ENCODE measurements around the gene TAF8.

TAF8 gene

DNA sequence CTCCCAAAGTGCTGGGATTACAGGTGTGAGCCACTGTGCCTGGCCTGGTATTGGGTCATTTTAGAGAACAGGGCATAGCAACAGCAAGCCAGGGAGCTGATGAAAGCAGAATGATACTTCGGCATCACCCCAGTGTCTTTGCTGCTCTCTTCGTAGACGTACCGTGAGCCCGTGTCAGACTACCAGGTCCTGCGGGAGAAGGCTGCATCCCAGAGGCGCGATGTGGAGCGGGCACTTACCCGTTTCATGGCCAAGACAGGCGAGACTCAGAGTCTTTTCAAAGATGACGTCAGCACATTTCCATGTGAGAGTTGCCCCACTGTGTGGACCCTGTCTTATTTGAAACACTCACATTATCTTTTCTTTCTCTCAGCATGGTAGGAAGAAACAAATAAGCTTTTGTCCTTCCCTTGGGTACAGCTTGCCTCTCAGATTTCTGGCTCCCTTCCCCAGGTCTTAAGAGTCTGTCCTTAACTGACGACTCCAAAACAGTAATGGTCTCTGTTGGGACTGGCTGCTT is 15.9 kb downstream of the TAF8 start:
- no peak for DNase-seq

DNA sequence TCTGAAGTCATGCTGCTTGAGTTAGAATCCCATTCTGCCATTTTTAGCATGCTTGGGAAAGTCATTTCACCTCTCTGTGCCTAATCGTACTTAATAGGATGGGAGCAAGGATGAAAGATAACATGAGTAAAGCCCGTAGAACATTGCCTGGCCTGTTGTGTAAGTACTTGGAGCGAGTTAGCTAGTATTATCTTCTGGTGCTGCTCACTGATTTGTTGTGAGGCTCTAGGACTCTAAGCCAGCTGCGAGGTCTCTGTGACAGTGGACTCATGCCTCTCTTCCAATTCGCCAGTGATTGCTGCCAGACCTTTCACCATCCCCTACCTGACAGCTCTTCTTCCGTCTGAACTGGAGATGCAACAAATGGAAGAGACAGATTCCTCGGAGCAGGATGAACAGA is 17.8 kb downstream of the TAF8 start:
- DNase-seq, result no peak

DNA sequence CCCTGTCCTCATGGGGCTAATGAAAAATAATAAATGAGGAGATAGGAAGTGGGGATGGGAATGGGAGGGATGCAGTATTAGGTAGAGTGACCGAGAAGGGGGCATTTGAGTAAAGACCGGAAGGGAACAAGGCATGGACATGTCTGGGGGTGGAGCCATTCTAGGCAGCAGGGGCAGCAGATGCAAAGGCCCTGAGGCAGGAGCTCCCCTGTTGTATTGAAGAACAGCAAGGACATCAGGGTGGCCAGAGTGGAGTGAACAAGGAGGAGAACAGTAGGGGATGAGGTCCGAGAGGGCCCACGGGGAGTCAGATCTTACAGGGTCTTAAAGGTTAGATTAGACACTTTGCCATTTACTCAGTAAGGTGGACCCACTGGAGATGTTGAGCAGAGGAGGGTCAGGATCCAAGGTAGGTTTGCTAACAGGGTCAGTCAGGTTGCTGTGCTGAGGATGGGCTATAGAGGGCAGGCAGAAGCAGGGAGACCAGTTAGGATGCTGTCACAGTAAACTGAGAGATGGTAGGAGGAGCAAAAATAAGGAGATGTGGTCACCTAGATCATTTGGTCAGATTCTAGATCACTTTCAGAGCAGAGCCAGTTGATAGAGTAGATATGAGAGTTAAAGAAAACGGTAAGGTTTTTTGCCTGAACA is 18.7 kb downstream of the TAF8 start:
- DNase-seq, result no peak

DNA sequence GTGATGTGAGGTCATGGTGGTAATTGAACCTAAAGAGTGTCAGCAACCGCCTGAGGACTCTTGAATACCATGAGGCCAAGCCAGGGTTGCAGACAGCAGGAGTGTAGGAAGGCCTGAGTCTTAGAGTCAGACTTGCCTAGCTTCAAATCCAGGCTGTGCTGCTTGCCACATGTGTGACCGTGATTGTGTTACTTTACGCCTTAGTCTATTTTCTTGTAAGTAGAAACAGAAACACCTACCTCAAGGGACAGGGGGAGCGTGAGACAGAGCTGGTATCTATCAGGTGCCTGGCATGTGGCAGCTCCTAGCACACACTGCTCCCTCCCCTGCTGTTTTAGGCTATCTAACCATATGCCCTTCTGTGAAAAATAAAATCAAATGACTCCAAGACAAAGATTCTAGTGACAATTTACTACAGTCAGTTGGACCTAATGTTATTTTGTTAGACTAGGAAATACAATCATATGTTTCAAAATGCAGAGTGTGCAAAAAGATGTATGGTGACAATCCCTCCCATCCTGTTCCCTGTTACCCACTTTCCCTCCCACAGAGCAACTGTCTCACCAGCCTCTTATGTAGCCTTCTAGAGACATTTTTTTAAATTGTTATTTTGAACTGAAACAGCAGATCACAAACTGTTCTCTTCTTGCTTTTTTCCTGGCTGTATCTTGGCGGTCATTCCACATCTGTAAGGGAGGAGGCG is 21.7 kb downstream of the TAF8 start:
- no peak for DNase-seq

DNA sequence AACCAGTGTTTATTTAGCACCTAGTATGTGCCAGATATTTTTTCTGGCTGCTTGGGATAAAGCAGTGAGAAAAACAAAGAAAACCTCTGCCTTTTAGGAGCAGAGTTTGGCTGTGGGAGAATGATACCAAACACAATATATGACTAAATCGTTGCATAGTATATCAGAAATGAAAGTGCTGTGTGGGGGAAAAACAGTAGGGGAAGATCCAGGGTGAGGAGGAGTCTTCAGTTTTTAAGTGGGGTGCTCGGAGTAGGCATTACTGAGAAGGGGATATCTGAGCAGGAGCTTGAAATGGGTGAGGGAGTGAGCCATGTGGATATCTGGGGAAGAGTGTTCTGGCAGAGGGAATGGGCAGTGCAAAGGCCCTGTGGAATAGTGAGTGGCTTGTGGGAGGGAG is 23.0 kb downstream of the TAF8 start:
- no peak for DNase-seq

DNA sequence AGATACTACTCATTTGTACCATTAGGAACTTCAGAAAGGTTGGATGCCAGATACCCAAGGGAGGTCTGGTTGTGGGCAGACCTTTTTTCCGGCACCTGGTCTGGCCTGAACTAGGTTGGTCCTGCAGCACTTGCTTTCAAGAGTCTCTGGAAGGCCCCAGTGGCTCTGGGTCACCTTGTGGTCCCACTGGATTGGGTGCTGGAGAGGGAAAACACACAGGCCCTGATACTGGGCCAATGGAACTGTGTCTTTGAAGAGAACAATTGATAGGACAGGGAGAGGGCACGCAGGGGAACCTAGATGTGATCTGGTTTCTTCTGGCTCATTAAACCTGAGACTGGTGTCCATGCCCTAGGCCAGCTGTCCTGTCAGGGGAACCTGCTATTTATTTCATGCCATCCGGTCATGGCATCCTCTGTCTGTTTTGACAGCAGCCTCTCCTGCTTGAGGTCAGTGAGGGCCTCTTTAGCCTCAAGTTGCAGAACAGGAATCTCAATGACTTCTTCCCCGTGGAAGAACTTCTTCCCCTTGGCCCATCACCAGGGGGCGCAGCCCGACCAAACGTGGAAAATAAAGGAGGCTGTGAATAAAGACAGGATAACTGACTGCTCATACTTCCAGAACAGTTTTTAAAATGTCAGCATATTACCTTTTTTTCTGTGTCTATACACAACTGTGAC is 25.0 kb downstream of the TAF8 start:
- peak; percentile 86 for DNase-seq

DNA sequence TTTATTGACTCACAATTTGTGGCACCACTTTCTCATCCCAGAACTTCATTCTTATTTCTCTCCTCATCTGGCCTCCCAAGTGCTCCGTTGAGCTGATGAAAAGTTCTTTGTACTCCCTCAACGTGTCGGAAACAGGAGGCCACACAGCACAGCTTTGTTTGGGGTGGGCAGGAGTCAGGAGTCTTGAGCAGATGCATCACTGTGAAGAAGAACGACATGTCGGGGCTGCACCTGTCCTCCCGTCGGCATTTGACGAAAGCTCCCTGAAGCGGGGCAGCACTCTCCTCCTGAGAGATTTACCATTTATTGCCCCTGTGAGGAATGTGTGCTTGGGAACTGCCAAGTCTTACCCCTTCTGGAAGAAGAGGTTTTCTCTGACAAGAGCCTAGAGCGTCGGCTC is 28.1 kb downstream of the TAF8 start:
- DNase-seq, result no peak

DNA sequence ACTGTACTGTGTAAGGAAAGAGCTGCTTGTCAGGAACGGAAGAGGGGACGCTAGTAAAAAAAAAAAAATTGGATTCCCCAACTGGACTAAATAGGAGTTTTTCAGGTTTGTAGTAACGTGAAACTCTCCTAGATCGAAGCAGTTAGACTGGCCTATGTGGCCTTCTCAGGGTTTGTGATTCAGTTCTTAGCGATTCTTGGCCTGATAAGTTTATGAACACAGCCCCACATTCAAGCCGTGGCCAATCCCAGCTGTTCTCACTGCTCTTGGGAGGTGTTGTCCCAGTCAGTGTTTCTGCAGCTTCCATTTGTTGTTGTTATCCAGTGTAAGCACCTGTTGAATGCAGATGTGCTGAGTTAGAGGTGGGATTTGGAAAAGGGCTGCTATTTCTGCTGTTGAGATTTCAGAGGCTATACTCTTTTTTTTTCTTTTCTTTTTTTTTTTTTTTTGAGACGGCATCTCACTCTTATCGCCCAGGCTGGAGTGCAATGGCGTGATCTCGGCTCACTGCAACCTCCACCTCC is 29.7 kb downstream of the TAF8 start:
- no peak for DNase-seq

DNA sequence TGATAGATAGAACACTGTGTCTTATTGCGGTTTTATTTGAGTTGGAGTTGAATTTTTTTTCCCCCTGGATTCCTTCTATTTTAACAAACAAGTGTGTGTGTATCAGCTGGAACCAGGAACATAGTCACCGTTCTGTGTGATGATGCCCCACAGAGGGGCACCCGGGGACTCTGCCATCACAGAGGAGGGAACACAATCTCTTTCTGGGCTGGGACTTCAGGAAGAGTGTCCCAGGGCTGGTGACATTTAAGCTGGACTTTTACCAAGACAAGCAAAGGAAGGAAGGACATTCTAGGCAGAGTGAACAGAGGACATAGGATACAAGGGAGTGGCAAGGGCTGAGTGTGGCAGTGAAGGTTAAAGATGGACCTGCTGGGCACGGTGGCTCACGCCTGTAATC is 33.2 kb downstream of the TAF8 start:
- DNase-seq, result no peak

DNA sequence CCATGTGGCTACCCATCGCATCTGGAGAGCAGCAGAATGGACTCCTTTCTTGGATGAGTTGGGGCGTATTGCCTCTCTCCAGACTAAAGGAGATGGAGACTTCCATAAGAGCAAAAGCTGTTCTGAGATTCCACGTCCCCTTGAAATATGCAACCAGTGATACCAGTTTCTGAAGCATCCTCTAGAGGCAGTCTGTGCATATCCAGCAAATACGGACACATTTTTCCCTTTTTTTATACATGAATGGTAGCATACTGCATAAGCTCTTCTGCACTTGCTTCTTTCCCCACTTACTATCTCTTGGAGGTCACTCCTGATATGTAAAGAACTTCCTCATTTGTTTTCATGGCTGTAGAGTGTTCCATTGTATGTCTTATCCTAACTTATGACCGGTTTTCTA is 34.6 kb downstream of the TAF8 start:
- DNase-seq, result no peak

DNA sequence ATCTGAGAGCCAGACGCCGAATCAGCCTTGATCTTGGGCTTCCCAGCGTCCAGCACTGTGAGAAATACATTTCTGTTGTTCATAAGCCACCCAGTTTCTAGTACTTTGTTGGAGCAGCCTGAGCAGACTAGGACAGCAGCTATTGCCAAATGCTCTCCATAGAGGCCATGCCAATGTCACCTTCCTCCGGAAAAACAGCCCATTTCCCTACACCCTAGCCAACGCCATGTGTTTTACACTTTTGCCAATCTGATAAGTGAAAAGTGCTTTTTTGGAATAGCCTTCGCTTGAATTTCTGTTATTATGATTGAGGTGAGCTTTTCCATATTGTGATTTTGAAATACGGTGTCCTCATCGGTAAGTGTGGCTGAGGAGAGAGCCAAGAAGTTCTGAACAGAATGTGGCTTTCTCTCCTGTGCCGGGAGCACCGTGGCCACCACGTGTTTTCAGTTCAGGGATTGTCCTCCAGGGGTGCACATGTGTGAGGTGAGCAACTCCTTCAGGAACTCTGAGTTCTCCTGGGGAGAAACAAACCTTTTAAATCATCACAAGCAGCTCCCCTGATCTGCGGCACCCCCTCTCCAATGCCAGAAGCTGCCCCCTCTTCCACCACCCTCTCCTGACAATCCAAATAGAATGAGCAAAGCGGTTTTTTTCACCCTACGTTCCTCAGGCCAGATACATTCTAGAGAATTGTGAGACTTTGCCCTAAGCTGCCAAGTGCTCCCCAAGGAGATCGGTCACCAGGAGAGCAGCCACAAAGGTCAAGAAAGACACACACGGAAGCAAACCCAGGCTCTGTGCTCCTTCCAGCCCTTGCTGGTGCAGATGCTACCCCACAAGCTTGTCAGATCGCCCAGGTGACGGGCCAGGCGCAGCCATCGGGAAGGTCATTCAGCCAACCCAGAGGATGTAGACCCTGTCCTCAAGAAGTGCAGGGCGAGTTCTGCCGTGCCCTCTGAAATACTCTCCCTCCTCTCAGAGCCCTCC is 36.0 kb downstream of the TAF8 start:
- no peak for DNase-seq

DNA sequence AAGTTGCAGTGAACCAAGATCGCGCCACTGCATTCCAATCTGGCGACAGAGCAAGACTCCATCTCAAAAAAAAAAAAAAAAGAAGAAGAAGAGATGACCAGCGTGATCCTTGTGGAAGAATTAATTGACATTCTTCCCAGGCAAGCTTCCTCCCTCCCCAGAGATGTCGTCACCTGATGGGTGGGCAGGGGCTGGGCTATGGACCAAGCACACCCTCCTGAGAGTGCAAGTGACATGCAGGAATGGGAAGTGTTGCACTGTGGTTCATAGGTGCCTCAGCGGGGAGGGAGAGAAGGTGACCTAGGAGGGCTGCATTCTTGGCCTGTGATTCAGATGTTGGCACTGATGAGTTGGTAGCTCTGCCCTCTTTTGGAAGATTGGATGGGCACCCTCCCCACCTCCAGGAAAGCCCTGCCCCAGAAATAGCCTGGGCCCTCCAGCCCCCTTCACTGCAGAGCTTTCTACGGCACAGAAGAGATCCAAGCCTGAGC is 37.8 kb downstream of the TAF8 start:
- no peak for DNase-seq

DNA sequence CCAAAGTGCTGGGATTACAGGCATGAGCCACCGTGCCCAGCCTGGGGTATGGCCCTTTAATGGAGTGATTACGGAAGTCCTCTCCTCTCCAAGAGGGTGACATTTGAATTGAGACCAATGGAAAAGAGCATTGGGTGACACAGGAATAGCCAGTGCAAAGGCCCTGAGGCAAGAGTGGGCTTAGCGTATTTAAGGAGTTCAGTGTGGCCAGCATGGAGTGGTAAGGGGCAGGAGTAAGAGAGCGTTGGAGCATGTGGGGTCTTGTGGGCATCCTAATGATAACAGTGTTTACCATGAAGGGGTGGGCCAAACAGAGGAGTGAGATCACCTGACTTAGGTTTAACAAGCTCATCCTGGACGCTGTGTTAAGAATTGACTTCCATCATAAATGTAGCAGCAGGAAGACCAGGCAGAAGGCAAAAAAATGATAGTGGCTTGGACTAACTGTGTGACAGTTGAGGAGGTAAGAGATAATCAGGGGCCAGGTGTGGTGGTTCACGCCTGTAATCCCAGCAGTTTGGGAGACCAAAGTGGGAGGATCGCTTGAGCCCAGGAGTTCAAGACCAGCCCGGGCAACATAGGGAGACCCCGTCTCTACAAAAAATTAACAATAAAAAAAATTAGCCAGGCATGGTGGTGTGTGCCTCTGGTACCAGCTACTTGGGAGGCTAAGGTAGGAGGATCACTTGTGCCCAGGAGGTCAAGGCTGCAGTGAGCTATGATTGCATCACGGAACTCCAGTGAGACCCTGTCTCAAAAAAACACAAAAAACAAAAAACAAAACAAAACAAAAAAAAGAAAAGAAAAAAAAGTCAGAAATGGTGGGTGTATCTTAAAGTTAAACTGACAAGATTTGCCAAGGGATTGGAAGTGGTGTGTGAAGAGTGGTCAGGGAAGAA is 40.7 kb downstream of the TAF8 start:
- no peak for DNase-seq

DNA sequence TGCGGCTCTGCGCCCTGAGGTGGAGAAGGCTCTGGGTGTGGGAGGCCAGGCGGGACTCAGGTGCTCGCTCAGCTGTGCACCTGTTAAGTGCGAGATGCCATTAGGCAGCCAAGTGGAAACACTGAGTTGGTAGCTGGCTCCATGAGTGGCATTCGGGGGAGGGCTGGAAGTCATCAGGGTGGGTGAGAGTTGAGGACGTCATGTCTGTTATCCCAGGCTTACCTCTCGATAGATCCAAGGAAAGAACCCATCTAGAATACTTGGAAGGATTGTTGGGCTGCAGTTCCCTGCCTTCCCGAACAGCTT is 41.3 kb downstream of the TAF8 start:
- DNase-seq, result peak; percentile 87

DNA sequence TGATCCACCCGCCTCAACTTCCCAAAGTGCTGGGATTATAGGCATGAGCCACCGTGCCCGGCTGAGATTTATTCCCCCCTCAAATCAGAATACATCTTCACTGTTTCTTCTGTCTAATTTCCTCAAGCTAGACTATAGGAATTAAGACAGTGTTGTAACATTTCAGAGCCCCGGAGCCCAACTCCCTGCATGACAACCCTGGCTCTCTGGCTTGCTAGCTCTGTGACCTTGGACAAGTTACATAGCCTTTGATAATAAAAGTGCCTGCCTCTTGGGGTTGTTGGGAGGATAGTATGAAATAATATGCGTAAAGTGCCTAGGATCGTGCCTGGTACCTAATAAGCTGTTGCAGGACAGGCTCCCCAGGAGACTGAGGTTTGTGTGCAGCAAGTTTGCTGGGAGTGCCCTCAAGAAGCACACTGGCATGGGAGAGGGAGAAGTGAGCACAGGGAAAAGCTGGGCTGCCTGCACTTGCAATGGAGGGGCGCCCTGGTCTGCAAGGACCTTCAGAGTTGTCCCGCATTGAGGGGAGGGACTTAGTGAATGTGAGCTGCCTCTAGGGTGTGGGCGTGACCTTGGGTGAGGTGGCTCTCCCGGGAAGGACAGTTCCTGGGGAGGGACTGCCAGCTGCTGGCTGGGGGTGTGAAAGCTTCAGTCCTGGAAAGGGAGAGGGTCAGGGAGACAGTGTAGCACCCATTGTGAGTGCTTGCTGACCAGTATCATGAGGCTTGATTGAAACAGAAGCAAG is 43.4 kb downstream of the TAF8 start:
- no peak for DNase-seq

DNA sequence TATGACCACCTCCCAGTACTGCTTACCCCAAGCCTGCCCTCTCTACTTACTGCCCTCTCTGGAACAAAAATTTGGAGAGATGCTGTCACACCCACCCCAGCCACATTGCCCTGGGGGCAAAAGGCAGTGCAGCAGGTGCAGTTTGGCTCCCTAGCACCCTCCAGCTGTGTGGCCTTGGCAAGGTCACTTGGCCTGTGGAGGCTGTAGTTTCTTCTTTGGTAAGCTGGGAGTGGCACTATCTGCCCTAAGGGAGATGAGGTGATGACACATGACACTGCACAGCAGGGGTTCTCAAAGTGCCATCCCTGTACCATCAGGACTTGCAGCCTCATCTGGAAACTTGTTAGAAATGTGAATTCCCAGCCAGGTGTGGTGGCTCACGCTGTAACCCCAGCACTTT is 44.8 kb downstream of the TAF8 start:
- DNase-seq, result no peak

DNA sequence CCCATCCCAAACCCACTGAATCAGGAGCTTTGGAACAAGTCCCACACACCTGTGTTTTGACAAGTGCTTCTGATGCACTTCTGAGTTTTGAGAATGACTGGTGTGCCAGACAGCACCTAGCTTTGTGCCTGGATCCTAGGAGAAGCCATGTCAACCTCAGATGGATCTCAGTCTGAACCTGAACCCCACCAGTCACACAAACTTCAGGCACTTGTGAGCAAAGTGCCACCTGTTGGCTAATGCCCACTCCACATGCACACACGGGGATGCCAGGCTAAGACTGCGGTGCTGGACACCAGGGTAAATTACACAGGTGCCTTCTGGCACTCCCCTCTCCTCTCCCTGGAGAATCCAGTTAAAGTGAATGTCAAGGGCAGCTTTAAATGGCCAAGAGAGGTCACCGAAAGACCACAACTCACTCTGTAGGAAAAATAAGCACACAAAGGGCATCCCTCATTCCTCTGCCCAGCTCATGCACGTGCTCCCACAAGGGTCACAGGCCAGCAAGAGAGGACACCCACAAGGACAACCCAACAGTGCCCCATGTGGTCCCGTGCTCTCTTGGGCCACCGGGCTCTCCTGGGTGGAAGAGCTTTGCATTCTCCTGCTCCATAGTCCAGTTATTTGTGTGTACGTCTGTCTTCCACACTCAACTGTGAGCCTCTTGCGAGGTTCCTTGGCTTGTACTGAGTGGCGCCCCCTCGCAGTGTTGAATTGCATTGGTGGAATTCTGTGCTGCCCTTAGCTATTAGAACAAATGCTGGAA is 45.6 kb downstream of the TAF8 start:
- DNase-seq, result no peak

DNA sequence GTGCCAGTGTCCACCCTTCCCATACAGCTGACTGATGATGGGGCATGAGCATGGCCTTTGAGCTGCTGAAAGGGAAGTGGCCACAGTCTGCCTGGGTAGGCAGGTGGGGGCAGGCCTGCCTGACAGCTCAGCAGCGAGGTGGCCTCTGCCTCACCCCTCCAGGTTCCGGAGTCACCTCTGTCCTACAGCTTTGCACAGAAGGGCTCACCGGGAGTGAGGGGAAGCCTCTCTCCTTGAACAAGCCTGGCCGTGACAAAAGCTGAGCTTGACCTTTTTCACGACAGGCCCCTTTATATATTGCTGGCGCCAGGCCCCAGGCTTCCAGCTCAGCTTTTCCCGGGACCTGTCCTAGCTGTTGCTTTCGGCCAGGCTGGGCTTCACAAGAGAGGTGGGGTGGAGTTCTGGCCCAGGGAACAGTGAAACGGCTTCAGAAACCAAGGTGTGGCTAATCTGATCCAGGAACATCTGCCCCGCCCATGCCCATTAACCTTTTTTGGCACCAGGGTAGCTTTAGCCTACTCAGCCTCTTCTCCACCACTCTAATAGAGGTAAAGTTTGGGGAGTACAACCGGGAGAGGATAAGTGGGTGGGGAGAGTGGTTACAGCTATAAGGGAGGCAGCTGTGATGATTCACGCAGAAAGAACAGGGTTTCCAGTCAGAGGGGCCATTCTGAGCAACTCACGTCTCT is 49.2 kb downstream of the TAF8 start:
- DNase-seq, result peak; percentile 64
